ENCODE measurements around the gene SNRNP48. TPM values are rescaled to one million over a fixed set of nuclear protein-coding genes. Genes with fewer than 3 reads are reported as not detected.

The SNRNP48 gene
- total RNA-seq, 2 donors from 2014 or later: 6.4 to 18.4 TPM

DNA sequence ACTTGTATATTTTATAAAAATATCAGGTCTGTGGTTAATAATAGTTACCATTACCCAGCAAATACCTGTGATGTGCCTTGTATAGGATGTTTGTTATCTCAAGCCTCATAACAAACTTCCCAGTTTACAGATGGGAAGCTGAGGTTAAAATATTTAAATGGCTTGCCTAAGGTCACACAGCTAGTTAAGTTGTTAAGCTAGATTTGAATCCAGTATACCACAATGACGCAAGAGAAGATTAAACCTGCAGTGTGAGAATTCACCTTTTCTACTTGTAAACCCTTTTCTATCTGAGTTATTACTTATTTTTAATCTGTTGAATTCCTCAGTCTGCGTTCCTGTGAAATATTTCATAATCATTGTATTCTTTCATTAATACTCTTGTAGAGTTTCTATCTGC, 43.6 kb upstream of the SNRNP48 start:
- TF ChIP-seq, protein P1, sequence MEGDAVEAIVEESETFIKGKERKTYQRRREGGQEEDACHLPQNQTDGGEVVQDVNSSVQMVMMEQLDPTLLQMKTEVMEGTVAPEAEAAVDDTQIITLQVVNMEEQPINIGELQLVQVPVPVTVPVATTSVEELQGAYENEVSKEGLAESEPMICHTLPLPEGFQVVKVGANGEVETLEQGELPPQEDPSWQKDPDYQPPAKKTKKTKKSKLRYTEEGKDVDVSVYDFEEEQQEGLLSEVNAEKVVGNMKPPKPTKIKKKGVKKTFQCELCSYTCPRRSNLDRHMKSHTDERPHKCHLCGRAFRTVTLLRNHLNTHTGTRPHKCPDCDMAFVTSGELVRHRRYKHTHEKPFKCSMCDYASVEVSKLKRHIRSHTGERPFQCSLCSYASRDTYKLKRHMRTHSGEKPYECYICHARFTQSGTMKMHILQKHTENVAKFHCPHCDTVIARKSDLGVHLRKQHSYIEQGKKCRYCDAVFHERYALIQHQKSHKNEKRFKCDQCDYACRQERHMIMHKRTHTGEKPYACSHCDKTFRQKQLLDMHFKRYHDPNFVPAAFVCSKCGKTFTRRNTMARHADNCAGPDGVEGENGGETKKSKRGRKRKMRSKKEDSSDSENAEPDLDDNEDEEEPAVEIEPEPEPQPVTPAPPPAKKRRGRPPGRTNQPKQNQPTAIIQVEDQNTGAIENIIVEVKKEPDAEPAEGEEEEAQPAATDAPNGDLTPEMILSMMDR (IDR thresholded peaks at IDR 0.05): no peak
- peaks cover 11% of the 10 kb centered on the region for H3K27me3 ChIP-seq (replicated peaks; ENCODE audit: insufficient read depth)
- no peak for ATAC-seq (ENCODE audit: insufficient number of reproducible peaks, low FRiP score, low read depth)
- H3K27ac ChIP-seq: no peak overlapping the region
- H3K36me3 ChIP-seq: no peaks in the 10 kb centered on the region
- no peak overlapping the region for H3K4me3 ChIP-seq
- no peak for DNase-seq (ENCODE audit: low spot score)
- H3K4me1 ChIP-seq (ENCODE audit: control insufficient read depth in 1 of 2, low read depth in 2 of 2): peaks cover 8 to 16% of the 10 kb centered on the region in 2 donors
- no peaks in the 10 kb centered on the region for H3K9me3 ChIP-seq

GRCh38 chr6:7546896-7547295, 43.1 kb upstream of the SNRNP48 start:
- ATAC-seq (ENCODE audit: insufficient number of reproducible peaks, low FRiP score, low read depth) (no peak), DNase-seq (ENCODE audit: low spot score) (no peak)
- H3K27me3 ChIP-seq (replicated peaks; ENCODE audit: insufficient read depth): peaks cover 6% of the 10 kb centered on the region
- H3K36me3 ChIP-seq: no peaks in the 10 kb centered on the region
- H3K9me3 ChIP-seq: no peaks in the 10 kb centered on the region
- H3K27ac ChIP-seq: no peak overlapping the region
- TF ChIP-seq, protein P1 (IDR thresholded peaks at IDR 0.05): no peak
- H3K4me3 ChIP-seq: no peak overlapping the region
- H3K4me1 ChIP-seq (ENCODE audit: control insufficient read depth in 1 of 2, low read depth in 2 of 2): peaks cover 4 to 10% of the 10 kb centered on the region in 2 donors

DNA sequence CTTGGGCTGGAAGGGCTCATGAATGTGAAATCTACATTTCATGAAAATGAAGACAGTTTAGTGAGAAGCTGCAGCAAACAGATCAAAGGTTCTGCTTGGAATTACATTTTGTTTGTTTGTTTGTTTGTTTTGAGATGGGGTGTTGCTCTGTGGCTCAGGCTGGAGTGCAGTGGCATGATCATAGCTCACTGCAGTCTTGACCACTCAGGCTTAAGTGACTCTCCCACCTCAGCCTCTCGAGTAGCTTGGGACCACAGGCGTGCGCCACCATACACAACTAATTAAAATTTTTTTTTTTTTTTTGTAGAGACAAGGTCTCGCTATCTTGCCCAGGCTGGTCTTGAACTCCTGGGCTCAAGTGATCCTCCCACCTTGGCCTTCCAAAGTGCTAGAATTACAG, 42.7 kb upstream of the SNRNP48 start:
- H3K27ac ChIP-seq: no peak overlapping the region
- TF ChIP-seq, protein P1 (IDR thresholded peaks at IDR 0.05): no peak
- DNase-seq (ENCODE audit: low spot score) (no peak), ATAC-seq (ENCODE audit: insufficient number of reproducible peaks, low FRiP score, low read depth) (no peak)
- H3K4me3 ChIP-seq: no peak overlapping the region
- H3K36me3 ChIP-seq: no peaks in the 10 kb centered on the region
- peaks cover 6% of the 10 kb centered on the region for H3K27me3 ChIP-seq (replicated peaks; ENCODE audit: insufficient read depth)
- no peaks in the 10 kb centered on the region for H3K9me3 ChIP-seq
- H3K4me1 ChIP-seq (ENCODE audit: control insufficient read depth in 1 of 2, low read depth in 2 of 2): peaks cover 0 to 6% of the 10 kb centered on the region in 2 donors

DNA sequence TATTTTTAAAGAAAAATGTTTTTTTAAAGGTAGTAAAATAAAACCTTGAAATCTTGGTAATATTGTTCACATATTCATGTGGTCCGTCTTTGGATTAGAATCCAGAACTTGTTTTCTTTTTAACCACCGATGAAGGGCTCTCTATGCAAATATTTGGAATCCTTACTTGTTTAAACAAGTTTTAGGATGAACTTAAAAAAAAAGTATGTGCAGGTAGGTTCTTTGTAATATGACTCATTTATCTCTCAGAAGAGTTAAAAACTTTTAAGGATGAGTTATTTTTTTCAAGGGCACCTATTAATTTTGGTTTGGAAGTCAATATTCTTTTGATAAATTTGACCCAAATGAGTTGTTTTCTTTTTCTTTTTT, 39.6 kb upstream of the SNRNP48 start:
- ATAC-seq (ENCODE audit: insufficient number of reproducible peaks, low FRiP score, low read depth) (no peak), DNase-seq (ENCODE audit: low spot score) (no peak)
- H3K27me3 ChIP-seq (replicated peaks; ENCODE audit: insufficient read depth): peaks cover 6% of the 10 kb centered on the region
- no peaks in the 10 kb centered on the region for H3K36me3 ChIP-seq
- TF ChIP-seq, protein P1 (IDR thresholded peaks at IDR 0.05): no peak
- H3K9me3 ChIP-seq: no peaks in the 10 kb centered on the region
- H3K4me1 ChIP-seq (ENCODE audit: control insufficient read depth in 1 of 2, low read depth in 2 of 2): no peaks in the 10 kb centered on the region
- no peak overlapping the region for H3K4me3 ChIP-seq
- no peak overlapping the region for H3K27ac ChIP-seq

GRCh38 chr6:7554533-7555275, 35.3 kb upstream of the SNRNP48 start:
- TF ChIP-seq, protein P1 (IDR thresholded peaks at IDR 0.05): no peak
- no peaks in the 10 kb centered on the region for H3K4me1 ChIP-seq (ENCODE audit: control insufficient read depth in 1 of 2, low read depth in 2 of 2)
- H3K27me3 ChIP-seq (replicated peaks; ENCODE audit: insufficient read depth): no peaks in the 10 kb centered on the region
- no peak overlapping the region for H3K27ac ChIP-seq
- ATAC-seq (ENCODE audit: insufficient number of reproducible peaks, low FRiP score, low read depth) (no peak), DNase-seq (ENCODE audit: low spot score) (no peak)
- H3K36me3 ChIP-seq: no peaks in the 10 kb centered on the region
- H3K9me3 ChIP-seq: no peaks in the 10 kb centered on the region
- H3K4me3 ChIP-seq: no peak overlapping the region
